ENCODE data around the gene TSPAN12.

DNA sequence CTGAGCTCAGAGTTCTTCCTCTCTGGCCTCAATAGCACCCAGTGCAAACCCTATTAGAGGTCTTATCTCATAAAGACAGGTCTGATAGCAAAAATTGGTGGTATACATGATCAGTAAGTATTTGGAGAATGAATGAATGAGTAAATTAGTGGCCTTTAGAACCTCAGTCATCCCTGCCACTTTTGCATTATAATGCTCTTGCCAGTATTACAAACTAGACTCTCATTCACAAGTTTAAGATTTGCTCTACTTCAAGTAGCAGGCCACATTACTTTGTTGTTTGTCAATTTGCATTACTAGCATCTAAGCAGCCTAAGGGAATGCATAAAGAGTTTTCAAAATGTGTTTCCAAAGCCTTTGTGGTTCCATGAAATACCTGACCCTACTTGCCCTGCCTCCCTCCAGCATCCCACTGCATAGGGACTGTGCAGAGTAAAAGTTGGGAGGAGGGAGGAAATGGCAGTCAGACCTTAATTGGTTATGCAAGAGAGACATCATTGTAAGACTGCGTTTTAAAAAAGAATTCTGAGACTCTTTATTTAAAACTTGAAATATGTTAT is 21.3 kb downstream of the TSPAN12 start:
- TF ChIP-seq, protein P1, sequence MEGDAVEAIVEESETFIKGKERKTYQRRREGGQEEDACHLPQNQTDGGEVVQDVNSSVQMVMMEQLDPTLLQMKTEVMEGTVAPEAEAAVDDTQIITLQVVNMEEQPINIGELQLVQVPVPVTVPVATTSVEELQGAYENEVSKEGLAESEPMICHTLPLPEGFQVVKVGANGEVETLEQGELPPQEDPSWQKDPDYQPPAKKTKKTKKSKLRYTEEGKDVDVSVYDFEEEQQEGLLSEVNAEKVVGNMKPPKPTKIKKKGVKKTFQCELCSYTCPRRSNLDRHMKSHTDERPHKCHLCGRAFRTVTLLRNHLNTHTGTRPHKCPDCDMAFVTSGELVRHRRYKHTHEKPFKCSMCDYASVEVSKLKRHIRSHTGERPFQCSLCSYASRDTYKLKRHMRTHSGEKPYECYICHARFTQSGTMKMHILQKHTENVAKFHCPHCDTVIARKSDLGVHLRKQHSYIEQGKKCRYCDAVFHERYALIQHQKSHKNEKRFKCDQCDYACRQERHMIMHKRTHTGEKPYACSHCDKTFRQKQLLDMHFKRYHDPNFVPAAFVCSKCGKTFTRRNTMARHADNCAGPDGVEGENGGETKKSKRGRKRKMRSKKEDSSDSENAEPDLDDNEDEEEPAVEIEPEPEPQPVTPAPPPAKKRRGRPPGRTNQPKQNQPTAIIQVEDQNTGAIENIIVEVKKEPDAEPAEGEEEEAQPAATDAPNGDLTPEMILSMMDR (optimal IDR thresholded peaks at IDR 0.05 in 1 of 3, IDR thresholded peaks at IDR 0.05 in 1 of 3, conservative IDR thresholded peaks at IDR 0.05 in 1 of 3; ENCODE audit: extremely low read depth in 1 of 3, insufficient read depth in 2 of 3, low read length in 3 of 3), result no peak
- no peak for TF ChIP-seq EZH2 (IDR thresholded peaks at IDR 0.05; ENCODE audit: low read length)
